Smooth muscle cell (in vitro differentiated cells): ENCODE results near the gene CCDC43. TPM values are rescaled to one million over a fixed set of nuclear protein-coding genes. Genes with fewer than 3 reads are reported as not detected.
"Not testable (repeated sequence)": the region's sequence is repeated elsewhere in the genome, so short reads cannot be mapped to it uniquely, and the experiment has no call there.

Source experiments
- DNase-seq: peaks from one replicate; lab custom pipeline; 2025; ENCODE audit not compliant: unreplicated experiment; lab: John Stamatoyannopoulos, UW
- H2AFZ ChIP-seq: fragments of 200-600 bp; sonication (generic); 2 replicates; pipeline ENCODE4 v1.6.0; 2016; ENCODE audit warnings: antibody characterized with exemption, low read depth, mild to moderate bottlenecking
- H3F3A ChIP-seq: fragments of 200-600 bp; sonication (generic); 2 replicates; pipeline ENCODE4 v1.6.0; 2017; ENCODE audit warnings: antibody characterized with exemption, low read depth
- H3K27ac ChIP-seq: fragments of 200-600 bp; sonication (generic); 2 replicates; pipeline ENCODE4 v1.5.1; 2016; ENCODE audit warnings: low read depth, mild to moderate bottlenecking
- H3K27me3 ChIP-seq: fragments of 200-600 bp; sonication (generic); 2 replicates; pipeline ENCODE4 v1.6.1; 2016; ENCODE audit warnings: low read depth, mild to moderate bottlenecking
- H3K36me3 ChIP-seq: fragments of 200-600 bp; sonication (generic); 2 replicates; pipeline ENCODE4 v1.5.1; 2016; ENCODE audit warnings: low read depth
- H3K4me1 ChIP-seq: fragments of 200-600 bp; sonication (generic); 2 replicates; pipeline ENCODE4 v1.5.1; 2016; ENCODE audit warnings: low read depth
- H3K4me2 ChIP-seq: fragments of 200-600 bp; sonication (generic); 2 replicates; pipeline ENCODE4 v1.6.0; 2016; ENCODE audit warnings: mild to moderate bottlenecking
- H3K4me3 ChIP-seq: fragments of 200-600 bp; sonication (generic); 2 replicates; pipeline ENCODE4 v1.5.1; 2016; ENCODE audit warnings: mild to moderate bottlenecking
- H3K79me2 ChIP-seq: fragments of 200-600 bp; sonication (generic); 2 replicates; pipeline ENCODE4 v1.6.0; 2016; ENCODE audit warnings: low read depth, mild to moderate bottlenecking
- H3K9ac ChIP-seq: fragments of 200-600 bp; sonication (generic); 2 replicates; pipeline ENCODE4 v1.6.0; 2016; ENCODE audit warnings: low read depth
- H3K9me3 ChIP-seq: fragments of 200-600 bp; sonication (generic); replicated peaks from 2 replicates; pipeline ENCODE4 v1.5.1; 2016; ENCODE audit warnings: low read depth
- H4K20me1 ChIP-seq: fragments of 200-600 bp; sonication (generic); 2 replicates; pipeline ENCODE4 v1.6.0; 2016; ENCODE audit warnings: low read depth
- WGBS: methylation state at CpG from one replicate; pipeline ENCODE4 v1.1.7; 2016; ENCODE audit warnings: low lambda C conversion rate; 5-methylcytosine and 5-hydroxymethylcytosine counted together
- polyA plus RNA-seq: library from polyadenylated mRNA; unstranded; fragments of >200 nt; fragmentation: Nextera tagmentation; extraction: Ambion mirVana; gene quantifications from 2 replicates; pipeline ENCODE4 v1.2.1, GENCODE V29; 2016
- total RNA-seq: library from RNA; depleted of rRNA; stranded (reverse); fragments of >200 nt; gene quantifications from 2 replicates; pipeline ENCODE4 v1.2.3, GENCODE V29; 2014
- TF ChIP-seq, protein P1 (sequence below): fragments of 200-600 bp; sonication (generic); IDR thresholded peaks from 2 replicates; pipeline ENCODE4 v1.5.1; 2017; ENCODE audit warnings: borderline replicate concordance, mild to moderate bottlenecking, antibody characterized with exemption; ENCODE audit not compliant: insufficient read depth, poor library complexity, severe bottlenecking

CCDC43 gene
- total and polyA plus RNA-seq, 2 experiments from 2014 or later = 19.3 to 26.9 TPM

DNA sequence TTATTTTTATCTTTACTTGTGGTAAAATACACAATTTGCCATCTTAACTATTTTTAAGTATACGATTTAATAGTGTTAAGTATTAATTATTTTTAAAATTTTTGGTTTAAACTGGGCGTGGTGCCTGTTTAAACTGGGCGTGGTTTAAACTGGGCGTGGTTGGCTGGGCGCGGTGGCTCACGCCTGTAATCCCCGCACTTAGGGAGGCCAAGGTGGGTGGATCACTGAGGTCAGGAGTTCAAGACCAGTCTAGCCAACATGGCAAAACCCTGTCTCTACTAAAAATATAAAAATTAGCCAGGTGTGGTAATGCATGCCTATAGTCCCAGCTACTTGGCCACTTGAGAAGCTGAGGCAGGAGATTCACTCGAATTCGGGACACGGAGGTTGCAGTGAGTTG is 4.0 kb upstream of the CCDC43 start:
- Histone ChIP-seq H3K9ac (no peak overlapping the region), H3K27ac (no peak overlapping the region), H2AFZ (no peak overlapping the region), H3K79me2 (peaks cover 7% of the 10 kb centered on the region), H3K36me3 (no peaks in the 10 kb centered on the region), H3K4me1 (peaks cover 7% of the 10 kb centered on the region), H3K9me3 (no peaks in the 10 kb centered on the region), H3F3A (no peaks in the 10 kb centered on the region), H4K20me1 (no peaks in the 10 kb centered on the region), H3K4me3 (no peak overlapping the region), H3K27me3 (no peaks in the 10 kb centered on the region), H3K4me2 (no peak overlapping the region)
- TF ChIP-seq, protein P1, sequence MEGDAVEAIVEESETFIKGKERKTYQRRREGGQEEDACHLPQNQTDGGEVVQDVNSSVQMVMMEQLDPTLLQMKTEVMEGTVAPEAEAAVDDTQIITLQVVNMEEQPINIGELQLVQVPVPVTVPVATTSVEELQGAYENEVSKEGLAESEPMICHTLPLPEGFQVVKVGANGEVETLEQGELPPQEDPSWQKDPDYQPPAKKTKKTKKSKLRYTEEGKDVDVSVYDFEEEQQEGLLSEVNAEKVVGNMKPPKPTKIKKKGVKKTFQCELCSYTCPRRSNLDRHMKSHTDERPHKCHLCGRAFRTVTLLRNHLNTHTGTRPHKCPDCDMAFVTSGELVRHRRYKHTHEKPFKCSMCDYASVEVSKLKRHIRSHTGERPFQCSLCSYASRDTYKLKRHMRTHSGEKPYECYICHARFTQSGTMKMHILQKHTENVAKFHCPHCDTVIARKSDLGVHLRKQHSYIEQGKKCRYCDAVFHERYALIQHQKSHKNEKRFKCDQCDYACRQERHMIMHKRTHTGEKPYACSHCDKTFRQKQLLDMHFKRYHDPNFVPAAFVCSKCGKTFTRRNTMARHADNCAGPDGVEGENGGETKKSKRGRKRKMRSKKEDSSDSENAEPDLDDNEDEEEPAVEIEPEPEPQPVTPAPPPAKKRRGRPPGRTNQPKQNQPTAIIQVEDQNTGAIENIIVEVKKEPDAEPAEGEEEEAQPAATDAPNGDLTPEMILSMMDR = no peak
- DNase-seq = no peak
- 90% methylated on average over 11 of the region's 11 CpGs for WGBS

DNA sequence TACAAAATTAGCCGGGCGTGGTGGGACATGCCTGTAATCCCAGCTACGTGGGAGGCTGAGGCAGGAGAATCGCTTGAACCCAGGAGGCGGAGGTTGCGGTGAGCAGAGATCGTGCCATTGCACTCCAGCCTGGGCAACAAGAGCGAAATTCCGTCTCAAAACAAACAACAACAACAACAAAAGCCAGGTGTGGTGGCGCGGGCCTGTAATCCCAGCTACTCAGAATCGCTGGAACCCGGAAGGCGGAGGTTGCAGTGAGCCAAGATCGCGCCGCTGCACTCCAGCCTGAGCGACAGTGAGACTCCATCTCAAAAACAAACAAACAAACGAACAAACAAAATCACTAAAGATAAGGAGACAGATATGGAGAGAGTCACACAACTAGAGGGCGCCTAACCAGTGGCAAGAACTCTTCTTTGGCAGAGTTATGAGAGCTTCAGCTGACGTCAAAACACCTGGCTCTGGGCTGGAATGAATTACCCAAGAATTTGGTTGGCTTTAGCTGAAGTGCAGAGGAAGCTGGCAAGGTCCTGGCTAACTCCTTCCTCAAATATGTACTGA is 1.2 kb upstream of the CCDC43 start:
- H2AFZ ChIP-seq, H3K27ac ChIP-seq, H3K27me3 ChIP-seq, H4K20me1 ChIP-seq, DNase-seq, H3K36me3 ChIP-seq, H3F3A ChIP-seq, H3K9me3 ChIP-seq, H3K9ac ChIP-seq: not testable (repeated sequence)
- 89% methylated on average over 21 of the region's 21 CpGs for WGBS
- peak overlapping the region; percentile 83 for H3K4me3 ChIP-seq
- H3K4me1 ChIP-seq = peaks cover 11% of the 10 kb centered on the region
- peaks cover 31% of the 10 kb centered on the region for H3K79me2 ChIP-seq
- H3K4me2 ChIP-seq = peak overlapping the region; percentile 95

DNA sequence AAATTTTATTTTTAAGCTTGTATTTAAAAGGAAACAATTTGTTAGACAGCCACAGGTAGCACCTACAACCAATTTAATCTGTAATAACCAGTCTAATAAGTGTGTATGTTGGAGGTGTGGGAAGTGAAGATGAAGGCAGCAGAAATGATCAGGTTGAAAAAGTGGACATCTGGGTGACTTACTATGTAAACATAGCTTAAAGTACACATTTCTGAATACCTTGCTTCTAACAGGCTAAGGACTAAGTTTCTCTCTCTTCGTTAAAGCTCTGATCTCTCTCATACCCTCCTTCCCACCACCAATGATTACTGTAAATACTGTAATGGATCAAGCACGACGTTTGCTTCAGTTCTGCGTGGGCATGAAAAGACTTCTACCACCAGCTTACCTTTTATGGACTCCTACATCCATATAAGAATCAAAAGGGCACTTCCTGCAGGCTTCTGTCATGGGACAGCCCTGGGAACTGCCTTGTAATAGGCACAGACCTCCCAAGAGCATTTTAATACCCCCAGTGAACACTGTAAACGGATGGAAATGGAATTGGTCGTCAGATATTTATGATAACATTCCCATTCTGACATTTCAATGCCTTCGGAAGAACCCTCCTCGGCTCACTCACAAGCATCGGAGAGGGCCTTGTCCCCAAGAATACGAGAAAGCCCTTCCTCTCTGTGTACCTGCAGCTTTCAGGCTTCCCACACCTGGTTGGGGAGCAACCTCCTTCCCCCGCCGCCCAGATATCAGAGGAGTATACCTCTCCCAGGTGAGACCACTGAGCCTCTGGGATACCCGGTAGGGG is 700 bp downstream of the CCDC43 start:
- peak overlapping the region; percentile 83 for H3K4me3 ChIP-seq
- no peak for DNase-seq
- H3K27me3 ChIP-seq = no peaks in the 10 kb centered on the region
- H3K4me1 ChIP-seq = peaks cover 11% of the 10 kb centered on the region
- H3K27ac ChIP-seq = peak overlapping the region; percentile 70
- peak overlapping the region; percentile 95 for H3K4me2 ChIP-seq
- no peaks in the 10 kb centered on the region for H3F3A ChIP-seq
- WGBS = 6% methylated on average over 13 of the region's 13 CpGs
- H2AFZ ChIP-seq = peak overlapping the region; percentile 96
- H3K9me3 ChIP-seq = no peaks in the 10 kb centered on the region
- H3K79me2 ChIP-seq = peaks cover 34% of the 10 kb centered on the region
- TF ChIP-seq, protein P1 = no peak
- H4K20me1 ChIP-seq = no peaks in the 10 kb centered on the region
- peaks cover under 1% of the 10 kb centered on the region for H3K36me3 ChIP-seq
- H3K9ac ChIP-seq = peak overlapping the region; percentile 83

DNA sequence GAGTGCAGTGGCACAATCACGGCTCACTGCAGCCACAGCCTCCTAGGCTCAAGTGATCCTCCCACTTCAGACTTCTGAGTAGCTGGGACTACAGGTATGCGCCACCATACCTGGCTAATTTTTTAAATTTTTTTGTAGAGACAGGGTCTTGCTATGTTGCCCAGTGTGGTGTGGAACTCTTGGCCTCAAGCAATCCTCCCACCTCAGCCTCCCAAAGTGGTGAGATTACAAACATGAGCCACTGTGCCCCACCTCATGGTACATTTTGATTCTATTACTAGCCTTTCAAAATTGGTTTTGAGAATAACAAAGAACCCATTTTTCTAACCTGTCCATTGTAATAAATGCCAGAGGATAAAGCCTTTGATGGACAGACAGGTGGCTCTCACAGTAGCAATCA is 1.4 kb downstream of the CCDC43 start:
- H3K9me3 ChIP-seq = no peaks in the 10 kb centered on the region
- H3K36me3 ChIP-seq = peaks cover 4% of the 10 kb centered on the region
- TF ChIP-seq, protein P1 = no peak
- peaks cover 35% of the 10 kb centered on the region for H3K79me2 ChIP-seq
- peak overlapping the region; percentile 83 for H3K4me3 ChIP-seq
- no peak for DNase-seq
- H3F3A ChIP-seq = no peaks in the 10 kb centered on the region
- no peak overlapping the region for H2AFZ ChIP-seq
- H3K4me1 ChIP-seq = peaks cover 11% of the 10 kb centered on the region
- no peak overlapping the region for H3K27ac ChIP-seq
- peak overlapping the region; percentile 95 for H3K4me2 ChIP-seq
- 97% methylated on average over 2 of the region's 2 CpGs for WGBS
- H3K9ac ChIP-seq = peak overlapping the region; percentile 83
- H4K20me1 ChIP-seq = no peaks in the 10 kb centered on the region
- no peaks in the 10 kb centered on the region for H3K27me3 ChIP-seq
